ENCODE measurements around the gene ARFGEF2. TPM values are rescaled to one million over a fixed set of nuclear protein-coding genes. Genes with fewer than 3 reads are reported as not detected.

ARFGEF2 gene
- polyA plus RNA-seq, 1 donor from 2014 or later, result 19.8 TPM

- Histone ChIP-seq H3K9me2 (ENCODE audit: insufficient read depth, low read length) (no peaks in the 10 kb centered on the region), H3K27ac (ENCODE audit: low read length) (no peak overlapping the region), H3F3A (ENCODE audit: insufficient read depth, low read length, poor library complexity, severe bottlenecking) (no peaks in the 10 kb centered on the region), H2AFZ (ENCODE audit: low read depth, low read length) (no peak overlapping the region), H3K27me3 (ENCODE audit: insufficient read depth, low read depth, low read length) (no peaks in the 10 kb centered on the region), H3K79me2 (replicated peaks; ENCODE audit: insufficient read depth, low read length) (no peaks in the 10 kb centered on the region), H4K20me1 (ENCODE audit: insufficient read depth) (no peaks in the 10 kb centered on the region), H3K9me3 (ENCODE audit: low read length) (no peaks in the 10 kb centered on the region), H3K9ac (ENCODE audit: low read length) (no peak overlapping the region), H3K4me3 (ENCODE audit: low read length) (no peak overlapping the region), H3K36me3 (ENCODE audit: insufficient read depth, low read length) (no peaks in the 10 kb centered on the region), H3K4me2 (ENCODE audit: low read length) (no peak overlapping the region)
- no peak for TF ChIP-seq MXI1 (conservative IDR thresholded peaks at IDR 0.05; ENCODE audit: poor library complexity, severe bottlenecking)
- TF ChIP-seq CTCF (IDR thresholded peaks at IDR 0.05; ENCODE audit: poor library complexity, severe bottlenecking), result no peak
- TF ChIP-seq RAD21 (conservative IDR thresholded peaks at IDR 0.05), result no peak
Observed at GRCh38 chr20:49032455-49032854, 110.9 kb downstream of the ARFGEF2 start.

GRCh38 chr20:49034070-49034732, 112.7 kb downstream of the ARFGEF2 start:
- H3K9me3 ChIP-seq (ENCODE audit: low read length), result no peaks in the 10 kb centered on the region
- no peak overlapping the region for H3K27ac ChIP-seq (ENCODE audit: low read length)
- H3K27me3 ChIP-seq (ENCODE audit: insufficient read depth, low read depth, low read length), result no peaks in the 10 kb centered on the region
- H3K4me3 ChIP-seq (ENCODE audit: low read length), result no peak overlapping the region
- H3K36me3 ChIP-seq (ENCODE audit: insufficient read depth, low read length), result no peaks in the 10 kb centered on the region
- H3K9me2 ChIP-seq (ENCODE audit: insufficient read depth, low read length), result no peaks in the 10 kb centered on the region
- no peaks in the 10 kb centered on the region for H3F3A ChIP-seq (ENCODE audit: insufficient read depth, low read length, poor library complexity, severe bottlenecking)
- H3K4me2 ChIP-seq (ENCODE audit: low read length), result no peak overlapping the region
- no peaks in the 10 kb centered on the region for H4K20me1 ChIP-seq (ENCODE audit: insufficient read depth)
- H3K9ac ChIP-seq (ENCODE audit: low read length), result no peak overlapping the region
- H3K79me2 ChIP-seq (replicated peaks; ENCODE audit: insufficient read depth, low read length), result no peaks in the 10 kb centered on the region
- no peak overlapping the region for H2AFZ ChIP-seq (ENCODE audit: low read depth, low read length)
- no peak for TF ChIP-seq REST (IDR thresholded peaks at IDR 0.05; ENCODE audit: borderline replicate concordance)
- no peak for TF ChIP-seq SMC3 (conservative IDR thresholded peaks at IDR 0.05; ENCODE audit: poor library complexity)
- no peak for TF ChIP-seq MXI1 (conservative IDR thresholded peaks at IDR 0.05; ENCODE audit: poor library complexity, severe bottlenecking)
- TF ChIP-seq CTCF (IDR thresholded peaks at IDR 0.05; ENCODE audit: poor library complexity, severe bottlenecking), result no peak
- TF ChIP-seq POLR2AphosphoS5 (IDR thresholded peaks at IDR 0.05), result no peak
- TF ChIP-seq TAF1 (IDR thresholded peaks at IDR 0.05; ENCODE audit: low read depth), result no peak
- no peak for TF ChIP-seq EZH2 (IDR thresholded peaks at IDR 0.05; ENCODE audit: borderline replicate concordance, insufficient read depth, low read length, poor library complexity, severe bottlenecking)
- no peak for TF ChIP-seq EP300 (conservative IDR thresholded peaks at IDR 0.05; ENCODE audit: poor library complexity, severe bottlenecking)
- TF ChIP-seq RAD21 (conservative IDR thresholded peaks at IDR 0.05), result no peak
